Measurements from ENCODE around the gene UQCR11.

GRCh38 chr19:1621574-1621973 lies 16.3 kb upstream of the UQCR11 start:
- TF ChIP-seq POLR2A (IDR thresholded peaks at IDR 0.05), result no peak
- no peak for TF ChIP-seq CTCF (IDR thresholded peaks at IDR 0.05)
- no peak for TF ChIP-seq POLR2AphosphoS5 (IDR thresholded peaks at IDR 0.05)
